GM13977 (cell line): ENCODE results near the gene RALGAPA1.
"Not testable (repeated sequence)": the region's sequence is repeated elsewhere in the genome, so short reads cannot be mapped to it uniquely, and the experiment has no call there.

Experiments
- DNase-seq: peaks from one replicate; pipeline ENCODE4 v3.0.0; 2012; ENCODE audit warnings: low spot score
- in situ Hi-C: fragments of 300-500 bp; cut with MboI; formaldehyde crosslinking; loops from one replicate; pipeline ENCODE4 v1.12.0; 2022; ENCODE audit warnings: low sequenced_read_pairs, low pct_unique_long_range_greater_than_20kb, mixed read lengths, inconsistent platforms; ENCODE audit not compliant: unreplicated experiment
- TF ChIP-seq, protein P1 (sequence below): IDR thresholded peaks from 2 replicates; pipeline ENCODE4 v1.5.1; 2012; ENCODE audit warnings: mild to moderate bottlenecking, control low read depth; ENCODE audit not compliant: insufficient read depth; ENCODE audit errors: extremely low read depth, missing control alignments

The RALGAPA1 gene

GRCh38 chr14:35827678-35828472 lies 18.8 kb upstream of the RALGAPA1 start:
- in situ Hi-C loops = no loop called here
- TF ChIP-seq, protein P1, sequence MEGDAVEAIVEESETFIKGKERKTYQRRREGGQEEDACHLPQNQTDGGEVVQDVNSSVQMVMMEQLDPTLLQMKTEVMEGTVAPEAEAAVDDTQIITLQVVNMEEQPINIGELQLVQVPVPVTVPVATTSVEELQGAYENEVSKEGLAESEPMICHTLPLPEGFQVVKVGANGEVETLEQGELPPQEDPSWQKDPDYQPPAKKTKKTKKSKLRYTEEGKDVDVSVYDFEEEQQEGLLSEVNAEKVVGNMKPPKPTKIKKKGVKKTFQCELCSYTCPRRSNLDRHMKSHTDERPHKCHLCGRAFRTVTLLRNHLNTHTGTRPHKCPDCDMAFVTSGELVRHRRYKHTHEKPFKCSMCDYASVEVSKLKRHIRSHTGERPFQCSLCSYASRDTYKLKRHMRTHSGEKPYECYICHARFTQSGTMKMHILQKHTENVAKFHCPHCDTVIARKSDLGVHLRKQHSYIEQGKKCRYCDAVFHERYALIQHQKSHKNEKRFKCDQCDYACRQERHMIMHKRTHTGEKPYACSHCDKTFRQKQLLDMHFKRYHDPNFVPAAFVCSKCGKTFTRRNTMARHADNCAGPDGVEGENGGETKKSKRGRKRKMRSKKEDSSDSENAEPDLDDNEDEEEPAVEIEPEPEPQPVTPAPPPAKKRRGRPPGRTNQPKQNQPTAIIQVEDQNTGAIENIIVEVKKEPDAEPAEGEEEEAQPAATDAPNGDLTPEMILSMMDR = no peak
- no peak for DNase-seq

DNA sequence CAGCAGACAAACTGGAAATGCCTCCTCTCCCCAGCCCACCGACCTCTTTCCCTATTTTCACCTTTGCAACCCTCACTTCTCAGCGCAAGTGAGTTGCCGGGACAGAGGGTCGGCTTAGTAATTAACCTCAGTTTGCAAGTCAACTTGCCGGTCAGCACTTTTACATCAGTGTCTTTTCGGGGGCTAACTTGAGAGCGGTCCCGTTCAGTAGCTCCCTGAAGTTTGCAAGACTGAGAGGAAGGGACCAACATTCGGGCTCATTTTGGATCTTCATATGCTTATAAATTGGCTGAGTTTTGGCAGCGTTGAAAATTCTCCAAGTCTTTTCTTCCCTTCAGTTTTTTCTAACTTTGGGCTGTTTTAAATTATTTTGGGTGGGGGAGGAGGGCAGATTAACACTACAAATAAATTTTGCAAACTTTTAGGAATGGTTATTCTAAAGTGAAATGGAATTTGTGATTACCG lies 17.9 kb upstream of the RALGAPA1 start:
- no peak for DNase-seq
- in situ Hi-C loops = no loop called here
- TF ChIP-seq, protein P1 = no peak

GRCh38 chr14:35826218-35826951 lies 17.3 kb upstream of the RALGAPA1 start, which contains the start of gene BRMS1L:
TSS of gene BRMS1L (plus strand) at chr14:35826338. CDS start at chr14:35826517, 179 bp downstream.
- TF ChIP-seq, protein P1 = no peak
- DNase-seq = peak; percentile 98
- in situ Hi-C loops = no loop called here

- TF ChIP-seq, protein P1 = no peak
Observed at GRCh38 chr14:35825968-35826217, 16.8 kb upstream of the RALGAPA1 start.

GRCh38 chr14:35824446-35825165 lies 15.5 kb upstream of the RALGAPA1 start:
- not testable (repeated sequence) for DNase-seq
- in situ Hi-C loops = loop anchor here (25.0 kb wide), 2 partner anchors 387 to 687 kb away; no protein-coding TSS in a partner anchor

More at GRCh38 chr14:35825968-35826217, 16.8 kb upstream of the RALGAPA1 start:
- DNase-seq = no peak
- in situ Hi-C loops = no loop called here

- DNase-seq = no peak
- in situ Hi-C loops = loop anchor here (25.0 kb wide), 2 partner anchors 385 to 685 kb away; no protein-coding TSS in a partner anchor
- TF ChIP-seq, protein P1 = no peak
Observed at GRCh38 chr14:35822501-35822900, 13.4 kb upstream of the RALGAPA1 start.
